Endodermal cell (in vitro differentiated cells): ENCODE results near the gene ELL. TPM values are rescaled to one million over a fixed set of nuclear protein-coding genes. Genes with fewer than 3 reads are reported as not detected.

Experiments
- DNase-seq: peaks from one replicate; pipeline ENCODE4 v3.0.0-alpha.2; 2017
- H3K27ac ChIP-seq: 2 replicates; pipeline ENCODE4 v1.5.1; 2013; ENCODE audit warnings: mild to moderate bottlenecking, low read depth, low read length, moderate library complexity
- H3K27me3 ChIP-seq: 2 replicates; pipeline ENCODE4 v1.6.1; 2013; ENCODE audit warnings: mild to moderate bottlenecking, low read length, moderate library complexity; ENCODE audit not compliant: insufficient read depth, control insufficient read depth, poor library complexity, severe bottlenecking
- H3K36me3 ChIP-seq: 2 replicates; pipeline ENCODE4 v1.7.0; 2013; ENCODE audit warnings: mild to moderate bottlenecking, low read length, moderate library complexity; ENCODE audit not compliant: control insufficient read depth, insufficient read depth
- H3K4me1 ChIP-seq: one replicate; pipeline ENCODE4 v1.7.0; 2013; ENCODE audit warnings: low read length; ENCODE audit not compliant: control insufficient read depth, insufficient read depth
- H3K4me3 ChIP-seq: 2 replicates; pipeline ENCODE4 v1.5.1; 2013; ENCODE audit warnings: mild to moderate bottlenecking, low read length, moderate library complexity
- H3K9ac ChIP-seq: 2 replicates; pipeline ENCODE4 v1.6.1; 2013; ENCODE audit warnings: mild to moderate bottlenecking, low read length, moderate library complexity; ENCODE audit not compliant: poor library complexity, severe bottlenecking; ENCODE audit errors: extremely low read depth
- H3K9me3 ChIP-seq: 2 replicates; pipeline ENCODE4 v1.6.1; 2013; ENCODE audit warnings: mild to moderate bottlenecking, low read length, moderate library complexity; ENCODE audit not compliant: control insufficient read depth
- H3K27ac Mint-ChIP-seq: 2 replicates; pipeline ENCODE4 v1.8.0; 2020; ENCODE audit warnings: mixed read lengths
- H3K27me3 Mint-ChIP-seq: 2 replicates; pipeline ENCODE4 v1.8.0; 2021; ENCODE audit warnings: mild to moderate bottlenecking, mixed read lengths; ENCODE audit not compliant: insufficient read depth
- H3K36me3 Mint-ChIP-seq: 2 replicates; pipeline ENCODE4 v1.8.0; 2020; ENCODE audit warnings: low read depth, mixed read lengths
- H3K4me1 Mint-ChIP-seq: 2 replicates; pipeline ENCODE4 v1.8.0; 2020; ENCODE audit warnings: mixed read lengths
- H3K4me3 Mint-ChIP-seq: 2 replicates; pipeline ENCODE4 v1.8.0; 2020; ENCODE audit warnings: mild to moderate bottlenecking, moderate library complexity, mixed read lengths
- H3K9me3 Mint-ChIP-seq: 2 replicates; pipeline ENCODE4 v1.8.0; 2020; ENCODE audit warnings: mild to moderate bottlenecking, mixed read lengths
- WGBS, 2 experiments: methylation state at CpG; one replicate each; pipeline versions ENCODE4 v1.1.5 to v1.1.7; 2013; ENCODE audit warnings: missing lambda C conversion rate in 2 of 2, mixed read lengths in 1 of 2; ENCODE audit not compliant: insufficient coverage in 1 of 2, insufficient read length in 1 of 2; 5-methylcytosine and 5-hydroxymethylcytosine counted together
- total RNA-seq, 2 donors: library from RNA; stranded (reverse); fragmentation: NEBNext Ultra II Directional in 1 of 2; extraction: Animal tissue kit (Norgen Biotek cat#: 25700) in 1 of 2; gene quantifications; 2 replicates in 1 of 2; 3 replicates in 1 of 2; pipeline ENCODE4 v1.2.1, GENCODE V29; 2021
- TF ChIP-seq, protein P1 (sequence below): fragments of 200-600 bp; sonication (generic); conservative IDR thresholded peaks from 2 replicates; pipeline ENCODE4 v1.5.0; 2021; ENCODE audit warnings: antibody characterized with exemption, mild to moderate bottlenecking

The ELL gene
- total RNA-seq, 2 donors from 2014 or later = 10.9 to 15.4 TPM

- Mint-ChIP-seq H3K27ac (peak overlapping the region; percentile 66), H3K27me3 (no peaks in the 10 kb centered on the region), H3K9me3 (peaks cover 1% of the 10 kb centered on the region), H3K4me3 (no peak overlapping the region), H3K4me1 (peaks cover 9% of the 10 kb centered on the region), H3K36me3 (peaks cover 4% of the 10 kb centered on the region)
- H3K4me3 ChIP-seq = no peak overlapping the region
- no peak for DNase-seq
- no peaks in the 10 kb centered on the region for H3K36me3 ChIP-seq
- H3K27me3 ChIP-seq = no peaks in the 10 kb centered on the region
- no peak overlapping the region for H3K27ac ChIP-seq
- TF ChIP-seq, protein P1, sequence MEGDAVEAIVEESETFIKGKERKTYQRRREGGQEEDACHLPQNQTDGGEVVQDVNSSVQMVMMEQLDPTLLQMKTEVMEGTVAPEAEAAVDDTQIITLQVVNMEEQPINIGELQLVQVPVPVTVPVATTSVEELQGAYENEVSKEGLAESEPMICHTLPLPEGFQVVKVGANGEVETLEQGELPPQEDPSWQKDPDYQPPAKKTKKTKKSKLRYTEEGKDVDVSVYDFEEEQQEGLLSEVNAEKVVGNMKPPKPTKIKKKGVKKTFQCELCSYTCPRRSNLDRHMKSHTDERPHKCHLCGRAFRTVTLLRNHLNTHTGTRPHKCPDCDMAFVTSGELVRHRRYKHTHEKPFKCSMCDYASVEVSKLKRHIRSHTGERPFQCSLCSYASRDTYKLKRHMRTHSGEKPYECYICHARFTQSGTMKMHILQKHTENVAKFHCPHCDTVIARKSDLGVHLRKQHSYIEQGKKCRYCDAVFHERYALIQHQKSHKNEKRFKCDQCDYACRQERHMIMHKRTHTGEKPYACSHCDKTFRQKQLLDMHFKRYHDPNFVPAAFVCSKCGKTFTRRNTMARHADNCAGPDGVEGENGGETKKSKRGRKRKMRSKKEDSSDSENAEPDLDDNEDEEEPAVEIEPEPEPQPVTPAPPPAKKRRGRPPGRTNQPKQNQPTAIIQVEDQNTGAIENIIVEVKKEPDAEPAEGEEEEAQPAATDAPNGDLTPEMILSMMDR = no peak
- peaks cover 7% of the 10 kb centered on the region for H3K9me3 ChIP-seq
- 88 to 93% methylated on average over 5 to 12 of the region's 12 CpGs for WGBS, 2 experiments
- H3K9ac ChIP-seq = no peak overlapping the region
- no peaks in the 10 kb centered on the region for H3K4me1 ChIP-seq
Observed at GRCh38 chr19:18483119-18483890, 38.6 kb downstream of the ELL start.

DNA sequence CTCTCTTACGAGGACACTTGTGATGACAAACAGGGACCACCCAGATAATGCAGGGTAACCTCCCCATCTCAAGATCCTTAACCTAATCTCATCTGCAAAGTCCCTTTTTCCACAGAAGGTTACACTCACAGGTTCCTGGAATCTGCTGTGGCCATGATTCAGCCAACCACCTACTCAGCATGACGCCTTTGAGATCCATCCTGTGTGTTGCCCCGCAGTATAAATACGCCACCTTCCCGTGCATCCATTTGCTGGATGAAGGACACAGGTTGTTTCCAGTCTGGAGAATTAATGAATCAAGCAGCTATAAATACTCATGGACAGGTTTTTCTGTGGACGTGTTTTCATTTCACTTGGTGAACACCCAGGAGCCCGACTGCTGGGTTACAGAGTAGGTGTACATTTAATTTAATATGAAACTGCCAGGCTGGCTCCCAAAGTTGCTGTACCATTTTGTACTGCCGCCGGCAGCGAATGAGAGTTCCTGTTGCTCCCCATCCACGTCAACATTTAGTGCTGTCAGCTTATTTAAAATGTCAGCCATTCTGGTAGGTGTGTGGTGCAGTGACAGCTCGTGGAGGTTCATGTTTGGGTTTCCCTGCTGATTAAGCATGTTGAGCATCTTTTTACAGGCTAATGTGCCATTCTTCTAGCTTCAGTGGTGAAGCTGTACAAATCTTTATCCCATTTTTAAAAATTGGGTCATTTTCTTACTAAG, 40.2 kb downstream of the ELL start:
- H3K27ac ChIP-seq = no peak overlapping the region
- Mint-ChIP-seq H3K4me1 (peaks cover 7% of the 10 kb centered on the region), H3K4me3 (no peak overlapping the region), H3K27ac (no peak overlapping the region), H3K36me3 (peaks cover 4% of the 10 kb centered on the region), H3K9me3 (peaks cover 1% of the 10 kb centered on the region), H3K27me3 (no peaks in the 10 kb centered on the region)
- no peak overlapping the region for H3K9ac ChIP-seq
- no peaks in the 10 kb centered on the region for H3K36me3 ChIP-seq
- no peak for DNase-seq
- peaks cover 7% of the 10 kb centered on the region for H3K9me3 ChIP-seq
- H3K4me1 ChIP-seq = no peaks in the 10 kb centered on the region
- TF ChIP-seq, protein P1 = no peak
- WGBS, 2 experiments = 95 to 97% methylated on average over 12 of the region's 12 CpGs
- no peaks in the 10 kb centered on the region for H3K27me3 ChIP-seq
- no peak overlapping the region for H3K4me3 ChIP-seq

- DNase-seq = no peak
- TF ChIP-seq, protein P1 = no peak
- no peaks in the 10 kb centered on the region for H3K36me3 ChIP-seq
- peak overlapping the region; percentile 53 for H3K27ac Mint-ChIP-seq
- H3K4me3 ChIP-seq = no peak overlapping the region
- H3K9ac ChIP-seq = no peak overlapping the region
- peaks cover 7% of the 10 kb centered on the region for H3K9me3 ChIP-seq
- H3K4me1 Mint-ChIP-seq = no peaks in the 10 kb centered on the region
- H3K4me1 ChIP-seq = no peaks in the 10 kb centered on the region
- H3K36me3 Mint-ChIP-seq = peaks cover 4% of the 10 kb centered on the region
- no peaks in the 10 kb centered on the region for H3K27me3 Mint-ChIP-seq
- H3K9me3 Mint-ChIP-seq = peaks cover 1% of the 10 kb centered on the region
- no peaks in the 10 kb centered on the region for H3K27me3 ChIP-seq
- WGBS, 2 experiments = 88 to 91% methylated on average over 12 to 13 of the region's 13 CpGs
- peak overlapping the region; percentile 30 for H3K27ac ChIP-seq
- H3K4me3 Mint-ChIP-seq = no peak overlapping the region
Observed at GRCh38 chr19:18480006-18480691, 41.7 kb downstream of the ELL start.
